ENCODE results near the gene AGER.

AGER gene

GRCh38 chr6:32222333-32223230 lies 38.5 kb upstream of the AGER start:
- Mint-ChIP-seq H3K4me3 (no peak overlapping the region), H3K27ac (no peak overlapping the region), H3K36me3 (ENCODE audit: low read depth) (no peaks in the 10 kb centered on the region), H3K9me3 (no peaks in the 10 kb centered on the region), H3K4me1 (no peaks in the 10 kb centered on the region), H3K27me3 (ENCODE audit: low read depth) (peaks cover 9% of the 10 kb centered on the region)
- TF ChIP-seq CTCF (IDR thresholded peaks at IDR 0.05; ENCODE audit: unreplicated experiment in 3 of 3): no peak

- H3K9me3 Mint-ChIP-seq: no peaks in the 10 kb centered on the region
- H3K27ac Mint-ChIP-seq: no peak overlapping the region
- H3K36me3 Mint-ChIP-seq (ENCODE audit: low read depth): no peaks in the 10 kb centered on the region
Measured at GRCh38 chr6:32220021-32220420, 36.0 kb upstream of the AGER start.

GRCh38 chr6:32218167-32218566 lies 34.1 kb upstream of the AGER start:
- no peaks in the 10 kb centered on the region for H3K4me1 Mint-ChIP-seq
- TF ChIP-seq CTCF (IDR thresholded peaks at IDR 0.05; ENCODE audit: unreplicated experiment in 3 of 3): no peak
- H3K9me3 Mint-ChIP-seq: no peaks in the 10 kb centered on the region
- no peak overlapping the region for H3K4me3 Mint-ChIP-seq
- no peak overlapping the region for H3K27ac Mint-ChIP-seq
- no peaks in the 10 kb centered on the region for H3K36me3 Mint-ChIP-seq (ENCODE audit: low read depth)
- H3K27me3 Mint-ChIP-seq (ENCODE audit: low read depth): peaks cover 5% of the 10 kb centered on the region

More at GRCh38 chr6:32220021-32220420, 36.0 kb upstream of the AGER start:
- TF ChIP-seq CTCF (IDR thresholded peaks at IDR 0.05; ENCODE audit: unreplicated experiment in 3 of 3): no peak
- H3K4me3 Mint-ChIP-seq: no peak overlapping the region
- H3K4me1 Mint-ChIP-seq: no peaks in the 10 kb centered on the region
- peaks cover 9% of the 10 kb centered on the region for H3K27me3 Mint-ChIP-seq (ENCODE audit: low read depth)

GRCh38 chr6:32216998-32217397 lies 32.9 kb upstream of the AGER start:
- Mint-ChIP-seq H3K27ac (no peak overlapping the region), H3K36me3 (ENCODE audit: low read depth) (no peaks in the 10 kb centered on the region), H3K4me1 (no peaks in the 10 kb centered on the region), H3K9me3 (no peaks in the 10 kb centered on the region), H3K27me3 (ENCODE audit: low read depth) (no peaks in the 10 kb centered on the region), H3K4me3 (no peak overlapping the region)
- no peak for TF ChIP-seq CTCF (IDR thresholded peaks at IDR 0.05; ENCODE audit: unreplicated experiment in 3 of 3)

- Mint-ChIP-seq H3K4me1 (no peaks in the 10 kb centered on the region), H3K36me3 (ENCODE audit: low read depth) (no peaks in the 10 kb centered on the region), H3K27ac (no peak overlapping the region), H3K27me3 (ENCODE audit: low read depth) (no peaks in the 10 kb centered on the region), H3K9me3 (no peaks in the 10 kb centered on the region), H3K4me3 (no peak overlapping the region)
- no peak for TF ChIP-seq CTCF (IDR thresholded peaks at IDR 0.05; ENCODE audit: unreplicated experiment in 3 of 3)
Measured at GRCh38 chr6:32216285-32216684, 32.2 kb upstream of the AGER start.

GRCh38 chr6:32215617-32216016 lies 31.6 kb upstream of the AGER start:
- no peaks in the 10 kb centered on the region for H3K4me1 Mint-ChIP-seq
- no peaks in the 10 kb centered on the region for H3K36me3 Mint-ChIP-seq (ENCODE audit: low read depth)
- no peaks in the 10 kb centered on the region for H3K9me3 Mint-ChIP-seq
- TF ChIP-seq CTCF (IDR thresholded peaks at IDR 0.05; ENCODE audit: unreplicated experiment in 3 of 3): no peak
- H3K4me3 Mint-ChIP-seq: no peak overlapping the region
- H3K27ac Mint-ChIP-seq: no peak overlapping the region
- H3K27me3 Mint-ChIP-seq (ENCODE audit: low read depth): no peaks in the 10 kb centered on the region
